ENCODE results near the gene TMEM74B. TPM values are rescaled to one million over a fixed set of nuclear protein-coding genes. Genes with fewer than 3 reads are reported as not detected.
"Not testable (repeated sequence)": the region's sequence is repeated elsewhere in the genome, so short reads cannot be mapped to it uniquely, and the experiment has no call there.

Gene TMEM74B
- total RNA-seq, 1 experiment from 2014 or later: not detected

GRCh38 chr20:1163105-1163504 is 21.7 kb downstream of the TMEM74B start:
- DNase-seq (ENCODE audit: low read depth): no peak
- in situ Hi-C loops (cut with HindIII; ENCODE audit: low pct_unique_long_range_greater_than_20kb, low sequenced_read_pairs): no loop called here

GRCh38 chr20:1160991-1161390 is 23.8 kb downstream of the TMEM74B start:
- in situ Hi-C loops (cut with HindIII; ENCODE audit: low pct_unique_long_range_greater_than_20kb, low sequenced_read_pairs): no loop called here
- DNase-seq (ENCODE audit: low read depth): no peak

GRCh38 chr20:1160496-1160895 is 24.3 kb downstream of the TMEM74B start:
- in situ Hi-C loops (cut with HindIII; ENCODE audit: low pct_unique_long_range_greater_than_20kb, low sequenced_read_pairs): no loop called here

GRCh38 chr20:1155342-1155741 is 29.4 kb downstream of the TMEM74B start:
- no peak for DNase-seq (ENCODE audit: low read depth)
- in situ Hi-C loops (cut with HindIII; ENCODE audit: low pct_unique_long_range_greater_than_20kb, low sequenced_read_pairs): no loop called here

More at GRCh38 chr20:1160496-1160895, 24.3 kb downstream of the TMEM74B start:
- DNase-seq (ENCODE audit: low read depth): no peak

- in situ Hi-C loops (cut with HindIII; ENCODE audit: low pct_unique_long_range_greater_than_20kb, low sequenced_read_pairs): no loop called here
- no peak for DNase-seq (ENCODE audit: low read depth)
Observed at GRCh38 chr20:1154691-1155090, 30.1 kb downstream of the TMEM74B start.

- no peak for DNase-seq (ENCODE audit: low read depth)
- in situ Hi-C loops (cut with HindIII; ENCODE audit: low pct_unique_long_range_greater_than_20kb, low sequenced_read_pairs): no loop called here
Observed at GRCh38 chr20:1154226-1154625, 30.6 kb downstream of the TMEM74B start.

GRCh38 chr20:1150968-1151367 is 33.8 kb downstream of the TMEM74B start:
- DNase-seq (ENCODE audit: low read depth): no peak

GRCh38 chr20:1150218-1150617 is 34.6 kb downstream of the TMEM74B start:
- DNase-seq (ENCODE audit: low read depth): peak; percentile 12
- in situ Hi-C loops (cut with HindIII; ENCODE audit: low pct_unique_long_range_greater_than_20kb, low sequenced_read_pairs): no loop called here

More at GRCh38 chr20:1150968-1151367, 33.8 kb downstream of the TMEM74B start:
- in situ Hi-C loops (cut with HindIII; ENCODE audit: low pct_unique_long_range_greater_than_20kb, low sequenced_read_pairs): no loop called here

- DNase-seq (ENCODE audit: low read depth); in situ Hi-C loops (cut with HindIII; ENCODE audit: low pct_unique_long_range_greater_than_20kb, low sequenced_read_pairs): not testable (repeated sequence)
Observed at GRCh38 chr20:1149812-1150211, 35.0 kb downstream of the TMEM74B start.

- in situ Hi-C loops (cut with HindIII; ENCODE audit: low pct_unique_long_range_greater_than_20kb, low sequenced_read_pairs): no loop called here
- DNase-seq (ENCODE audit: low read depth): no peak
Observed at GRCh38 chr20:1146957-1147356, 37.8 kb downstream of the TMEM74B start.

- no peak for DNase-seq (ENCODE audit: low read depth)
- in situ Hi-C loops (cut with HindIII; ENCODE audit: low pct_unique_long_range_greater_than_20kb, low sequenced_read_pairs): no loop called here
Observed at GRCh38 chr20:1144401-1145172, 40.2 kb downstream of the TMEM74B start.

GRCh38 chr20:1137236-1137635 is 47.5 kb downstream of the TMEM74B start:
- no peak for DNase-seq (ENCODE audit: low read depth)
- in situ Hi-C loops (cut with HindIII; ENCODE audit: low pct_unique_long_range_greater_than_20kb, low sequenced_read_pairs): no loop called here

- in situ Hi-C loops (cut with HindIII; ENCODE audit: low pct_unique_long_range_greater_than_20kb, low sequenced_read_pairs): no loop called here
- DNase-seq (ENCODE audit: low read depth): no peak
Observed at GRCh38 chr20:1134836-1135235, 49.9 kb downstream of the TMEM74B start.

GRCh38 chr20:1134355-1134754 is 50.4 kb downstream of the TMEM74B start:
- DNase-seq (ENCODE audit: low read depth): no peak
- in situ Hi-C loops (cut with HindIII; ENCODE audit: low pct_unique_long_range_greater_than_20kb, low sequenced_read_pairs): no loop called here

GRCh38 chr20:1131354-1131753 is 53.4 kb downstream of the TMEM74B start:
- no peak for DNase-seq (ENCODE audit: low read depth)
- in situ Hi-C loops (cut with HindIII; ENCODE audit: low pct_unique_long_range_greater_than_20kb, low sequenced_read_pairs): no loop called here

GRCh38 chr20:1130847-1131246 is 53.9 kb downstream of the TMEM74B start:
- DNase-seq (ENCODE audit: low read depth): no peak
- in situ Hi-C loops (cut with HindIII; ENCODE audit: low pct_unique_long_range_greater_than_20kb, low sequenced_read_pairs): no loop called here

Other genes with a start within 250 kb of the TMEM74B start
- gene RSPO4, start 182.7 kb downstream of the TMEM74B start, total RNA-seq (2014; rRNA removed; shearing (Covaris generic); ENCODE audit: low replicate concordance): not detected in 2 replicates
- 58.2 and 79.3 TPM in 2 replicates for gene PSMF1, start 66.4 kb downstream of the TMEM74B start, total RNA-seq (2014; rRNA removed; shearing (Covaris generic); ENCODE audit: low replicate concordance)
- gene C20orf202, start 18.5 kb upstream of the TMEM74B start, total RNA-seq (2014; rRNA removed; shearing (Covaris generic); ENCODE audit: low replicate concordance): not detected in 2 replicates
- 0.57 and 0.67 TPM in 2 replicates for gene RAD21L1, start 41.1 kb upstream of the TMEM74B start, total RNA-seq (2014; rRNA removed; shearing (Covaris generic); ENCODE audit: low replicate concordance)
- 11.1 and 14.5 TPM in 2 replicates for gene SNPH, start 81.3 kb upstream of the TMEM74B start, total RNA-seq (2014; rRNA removed; shearing (Covaris generic); ENCODE audit: low replicate concordance)
- gene SDCBP2, start 144.2 kb upstream of the TMEM74B start, total RNA-seq (2014; rRNA removed; shearing (Covaris generic); ENCODE audit: low replicate concordance): 1.9 and 3.2 TPM in 2 replicates
- 173 and 219 TPM in 2 replicates for gene FKBP1A, start 208.1 kb upstream of the TMEM74B start, total RNA-seq (2014; rRNA removed; shearing (Covaris generic); ENCODE audit: low replicate concordance)